SK-N-SH (cell line): ENCODE results near the gene RUFY2. TPM values are rescaled to one million over a fixed set of nuclear protein-coding genes. Genes with fewer than 3 reads are reported as not detected.

Experiments
- CTCF ChIA-PET: fragments of 300-600, 350-600 bp; formaldehyde crosslinking; extraction: SDS; loops from one replicate; lab custom pipeline; 2021; lab: Yijun Ruan, JAX
- POLR2A ChIA-PET: fragments of 350-600 bp; sonication (Branson Sonifier 250); formaldehyde crosslinking; extraction: SDS; loops from one replicate; lab custom pipeline; 2020; ENCODE audit warnings: antibody characterized with exemption, inconsistent platforms; lab: Yijun Ruan, JAX
- DNase-seq: peaks from one replicate; pipeline ENCODE4 v3.0.0; 2012
- H2AFZ ChIP-seq: fragments of 200-600 bp; sonication (generic); 2 replicates; pipeline ENCODE4 v1.8.1; 2016; ENCODE audit warnings: antibody characterized with exemption, mild to moderate bottlenecking, low read depth
- H3F3A ChIP-seq: fragments of 200-600 bp; sonication (generic); replicated peaks from 2 replicates; pipeline ENCODE3; 2016; ENCODE audit warnings: antibody characterized with exemption, mild to moderate bottlenecking; ENCODE audit not compliant: insufficient read depth
- H3K27ac ChIP-seq, 2 experiments: fragments of 200-500 bp in 1 of 2; fragments of 200-600 bp in 1 of 2; sonication (Bioruptor generic) in 1 of 2; sonication (generic), shearing (Covaris generic) in 1 of 2; 2 replicates each; pipeline versions ENCODE4 v1.5.1 to v1.6.1; 2014 to 2016; ENCODE audit warnings: low read depth in 2 of 2, inconsistent platforms in 1 of 2, low read length in 1 of 2, mild to moderate bottlenecking in 1 of 2, mixed read lengths in 1 of 2
- H3K27me3 ChIP-seq: fragments of 200-600 bp; sonication (generic), shearing (Covaris generic); 2 replicates; pipeline ENCODE4 v1.6.1; 2016; ENCODE audit warnings: mixed run types; ENCODE audit not compliant: insufficient read depth
- H3K36me3 ChIP-seq, 2 experiments: fragments of 200-500 bp in 1 of 2; fragments of 200-600 bp in 1 of 2; sonication (Bioruptor generic) in 1 of 2; sonication (generic) in 1 of 2; replicated peaks in 1 of 2; 2 replicates each; pipeline versions ENCODE3 to v1.5.1; 2014 to 2016; ENCODE audit warnings: low read length in 1 of 2, mild to moderate bottlenecking in 1 of 2; ENCODE audit not compliant: insufficient read depth in 2 of 2, control insufficient read depth in 1 of 2
- H3K4me1 ChIP-seq, 2 experiments: fragments of 200-500 bp in 1 of 2; fragments of 200-600 bp in 1 of 2; sonication (Bioruptor generic) in 1 of 2; sonication (generic), shearing (Covaris generic) in 1 of 2; 2 replicates each; pipeline versions ENCODE4 v1.5.1 to v1.6.1; 2014 to 2016; ENCODE audit warnings: low read depth in 1 of 2, low read length in 1 of 2, mixed run types in 1 of 2; ENCODE audit not compliant: insufficient read depth in 2 of 2, control insufficient read depth in 1 of 2
- H3K4me2 ChIP-seq: fragments of 200-600 bp; sonication (generic), shearing (Covaris generic); 2 replicates; pipeline ENCODE4 v1.6.1; 2017; ENCODE audit warnings: mixed run types
- H3K4me3 ChIP-seq, 2 experiments: fragments of 200-500 bp in 1 of 2; fragments of 200-600 bp in 1 of 2; sonication (Bioruptor generic) in 1 of 2; sonication (generic), shearing (Covaris generic) in 1 of 2; 2 replicates each; pipeline versions ENCODE4 v1.5.1 to v1.8.1; 2014 to 2016; ENCODE audit warnings: low read depth in 2 of 2, inconsistent platforms in 1 of 2, low read length in 1 of 2, mild to moderate bottlenecking in 1 of 2, mixed read lengths in 1 of 2, moderate library complexity in 1 of 2
- H3K79me2 ChIP-seq: fragments of 200-600 bp; sonication (generic); 2 replicates; pipeline ENCODE4 v1.8.1; 2017; ENCODE audit warnings: mild to moderate bottlenecking; ENCODE audit not compliant: insufficient read depth
- H3K9ac ChIP-seq: fragments of 200-600 bp; sonication (generic); 2 replicates; pipeline ENCODE4 v1.6.1; 2017; ENCODE audit warnings: mixed run types
- H3K9me2 ChIP-seq: fragments of 200-600 bp; sonication (generic); 2 replicates; pipeline ENCODE4 v1.6.1; 2017; ENCODE audit warnings: mixed run types
- H3K9me3 ChIP-seq: fragments of 200-600 bp; sonication (generic); 2 replicates; pipeline ENCODE4 v1.6.1; 2017; ENCODE audit warnings: mixed run types, mild to moderate bottlenecking, moderate library complexity
- H4K20me1 ChIP-seq: fragments of 200-600 bp; sonication (generic); 2 replicates; pipeline ENCODE4 v1.6.1; 2017; ENCODE audit warnings: mild to moderate bottlenecking, mixed run types; ENCODE audit not compliant: insufficient read depth
- ELF1 ChIP-seq: IDR thresholded peaks from 2 replicates; pipeline ENCODE4 v1.4.0; 2012
- EP300 ChIP-seq, 2 experiments: IDR thresholded peaks; 2 replicates each; pipeline versions ENCODE4 v1.4.0 to v1.6.1; 2012; ENCODE audit warnings: borderline replicate concordance in 1 of 2, low read depth in 1 of 2, low read length in 1 of 2
- EZH2phosphoT487 ChIP-seq: fragments of 200-600 bp; sonication (generic); IDR thresholded peaks from 2 replicates; pipeline ENCODE4 v1.6.1; 2017; ENCODE audit warnings: low read depth, mixed run types, mild to moderate bottlenecking, antibody characterized with exemption, moderate library complexity, borderline replicate concordance
- GABPA ChIP-seq: IDR thresholded peaks from 2 replicates; pipeline ENCODE4 v1.4.0; 2012; ENCODE audit warnings: low read depth, mild to moderate bottlenecking
- GATA2 ChIP-seq: sonication (generic); formaldehyde crosslinking; IDR thresholded peaks from 2 replicates; pipeline ENCODE4 v1.5.0; 2020; ENCODE audit warnings: mild to moderate bottlenecking, missing genetic modification reagents
- JUND ChIP-seq: IDR thresholded peaks from 2 replicates; pipeline ENCODE4 v1.4.0; 2012
- NFIC ChIP-seq: IDR thresholded peaks from 2 replicates; pipeline ENCODE4 v1.4.0; 2012; ENCODE audit warnings: borderline replicate concordance
- POLR2AphosphoS5 ChIP-seq: IDR thresholded peaks from 2 replicates; pipeline ENCODE4 v1.6.1; 2012; ENCODE audit warnings: low read depth, low read length
- RFX5 ChIP-seq: IDR thresholded peaks from 2 replicates; pipeline ENCODE4 v1.6.1; 2012; ENCODE audit warnings: mild to moderate bottlenecking, improper control_type of control experiment, low read length
- RXRA ChIP-seq: IDR thresholded peaks from 2 replicates; pipeline ENCODE4 v1.4.0; 2012; ENCODE audit warnings: low read depth, mild to moderate bottlenecking, borderline replicate concordance
- WGBS: methylation state at CpG from one replicate; pipeline ENCODE4 v1.1.6; 2017; ENCODE audit warnings: low lambda C conversion rate; 5-methylcytosine and 5-hydroxymethylcytosine counted together
- polyA plus RNA-seq, 3 experiments: library from polyadenylated mRNA; depleted of rRNA; stranded (reverse); fragments of >200 nt; gene quantifications; 2 replicates each; pipeline ENCODE4 v1.2.3, GENCODE V29; 2012
- TF ChIP-seq, protein P1 (sequence below): IDR thresholded peaks from 2 replicates; pipeline ENCODE4 v1.6.1; 2012; ENCODE audit warnings: mild to moderate bottlenecking, low read depth, low read length, moderate library complexity
- TF ChIP-seq, protein P2 (sequence below): fragments of 150-350 bp; IDR thresholded peaks from 2 replicates; pipeline ENCODE4 v1.6.1; 2016; ENCODE audit warnings: mild to moderate bottlenecking, low read depth, low read length
- TF ChIP-seq, protein P3 (sequence below): IDR thresholded peaks from 2 replicates; pipeline ENCODE4 v1.4.0; 2012; ENCODE audit warnings: low read depth

RUFY2 gene
- polyA plus RNA-seq, 1 of the 3 experiments (the other 2 are of a cell fraction) = 6.2 TPM

DNA sequence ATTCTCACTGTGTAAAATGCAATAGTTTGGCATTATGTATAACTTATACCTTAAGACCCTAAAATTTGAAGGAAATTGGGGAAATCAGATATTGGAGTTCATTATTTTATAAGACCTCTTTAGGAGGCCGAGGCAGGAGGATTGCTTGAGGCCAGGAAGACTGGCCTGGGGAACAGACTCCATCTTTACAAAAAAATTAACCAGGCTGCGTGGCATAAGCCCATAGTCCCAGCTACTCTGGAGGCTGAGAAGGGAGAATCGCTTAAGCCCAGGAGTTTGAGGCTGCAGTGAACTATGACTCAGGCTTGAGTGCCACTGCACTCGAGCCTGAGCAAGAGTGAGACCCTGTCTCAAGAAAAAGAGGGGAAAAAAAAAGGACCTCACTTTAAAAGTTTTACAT is 60.3 kb downstream of the RUFY2 start:
- H3K36me3 ChIP-seq = peaks cover 44 to 77% of the 10 kb centered on the region in 2 experiments

DNA sequence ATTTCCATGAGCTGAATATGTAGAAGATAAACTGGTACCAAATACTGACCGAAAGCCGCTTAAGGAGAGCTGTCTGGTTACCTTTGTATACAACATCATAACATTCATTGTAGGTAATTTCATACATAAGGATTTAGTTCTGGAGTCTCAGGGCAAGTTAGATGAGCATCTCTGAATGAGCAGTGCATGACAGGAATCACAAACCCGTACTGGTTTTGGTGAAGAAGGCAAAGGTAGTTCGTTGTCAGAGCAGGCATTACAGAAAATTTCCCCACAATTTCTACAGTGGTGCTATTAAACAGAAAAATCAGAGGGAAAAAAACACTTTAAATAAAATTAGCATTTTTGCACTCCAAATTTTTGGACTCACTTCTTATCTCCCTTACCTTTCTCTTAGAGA is 61.5 kb downstream of the RUFY2 start:
- no peak overlapping the region for H3K4me2 ChIP-seq
- WGBS = 97% methylated on average over 4 of the region's 4 CpGs
- H3K4me1 ChIP-seq = no peaks in the 10 kb centered on the region
- H3K36me3 ChIP-seq = peaks cover 56 to 82% of the 10 kb centered on the region in 2 experiments
- peaks cover 93% of the 10 kb centered on the region for H3F3A ChIP-seq
- no peak overlapping the region for H3K4me3 ChIP-seq
- peak; percentile 23; the same call in 1 of the 2 replicates for TF ChIP-seq POLR2AphosphoS5
- TF ChIP-seq, protein P1, sequence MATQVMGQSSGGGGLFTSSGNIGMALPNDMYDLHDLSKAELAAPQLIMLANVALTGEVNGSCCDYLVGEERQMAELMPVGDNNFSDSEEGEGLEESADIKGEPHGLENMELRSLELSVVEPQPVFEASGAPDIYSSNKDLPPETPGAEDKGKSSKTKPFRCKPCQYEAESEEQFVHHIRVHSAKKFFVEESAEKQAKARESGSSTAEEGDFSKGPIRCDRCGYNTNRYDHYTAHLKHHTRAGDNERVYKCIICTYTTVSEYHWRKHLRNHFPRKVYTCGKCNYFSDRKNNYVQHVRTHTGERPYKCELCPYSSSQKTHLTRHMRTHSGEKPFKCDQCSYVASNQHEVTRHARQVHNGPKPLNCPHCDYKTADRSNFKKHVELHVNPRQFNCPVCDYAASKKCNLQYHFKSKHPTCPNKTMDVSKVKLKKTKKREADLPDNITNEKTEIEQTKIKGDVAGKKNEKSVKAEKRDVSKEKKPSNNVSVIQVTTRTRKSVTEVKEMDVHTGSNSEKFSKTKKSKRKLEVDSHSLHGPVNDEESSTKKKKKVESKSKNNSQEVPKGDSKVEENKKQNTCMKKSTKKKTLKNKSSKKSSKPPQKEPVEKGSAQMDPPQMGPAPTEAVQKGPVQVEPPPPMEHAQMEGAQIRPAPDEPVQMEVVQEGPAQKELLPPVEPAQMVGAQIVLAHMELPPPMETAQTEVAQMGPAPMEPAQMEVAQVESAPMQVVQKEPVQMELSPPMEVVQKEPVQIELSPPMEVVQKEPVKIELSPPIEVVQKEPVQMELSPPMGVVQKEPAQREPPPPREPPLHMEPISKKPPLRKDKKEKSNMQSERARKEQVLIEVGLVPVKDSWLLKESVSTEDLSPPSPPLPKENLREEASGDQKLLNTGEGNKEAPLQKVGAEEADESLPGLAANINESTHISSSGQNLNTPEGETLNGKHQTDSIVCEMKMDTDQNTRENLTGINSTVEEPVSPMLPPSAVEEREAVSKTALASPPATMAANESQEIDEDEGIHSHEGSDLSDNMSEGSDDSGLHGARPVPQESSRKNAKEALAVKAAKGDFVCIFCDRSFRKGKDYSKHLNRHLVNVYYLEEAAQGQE = no peak
- peaks cover 33% of the 10 kb centered on the region for H3K79me2 ChIP-seq
- no peaks in the 10 kb centered on the region for H3K27me3 ChIP-seq
- no peak overlapping the region for H2AFZ ChIP-seq
- ChIA-PET CTCF (interaction anchor here (1.2 to 4.0 kb wide), 2 partner anchors 12 to 133 kb away, joined by 4 to 26 read pairs; partner anchors contain the start of genes HNRNPH3 and PBLD), POLR2A (interaction anchor here (1.5 kb wide), 1 partner anchor 12 kb away, joined by 3 read pairs; the partner anchor contains the start of gene PBLD)
- peak overlapping the region; percentile 5 to 41; a peak in 3 of 4 replicates for H3K27ac ChIP-seq
- H3K9ac ChIP-seq = no peak overlapping the region
- no peaks in the 10 kb centered on the region for H3K9me3 ChIP-seq
- no peaks in the 10 kb centered on the region for H3K9me2 ChIP-seq
- DNase-seq = no peak
- peaks cover 33% of the 10 kb centered on the region for H4K20me1 ChIP-seq

More for the DNA sequence above, 60.3 kb downstream of the RUFY2 start:
- H3K27ac ChIP-seq = no peak overlapping the region
- no peak overlapping the region for H3K4me2 ChIP-seq
- peaks cover 21% of the 10 kb centered on the region for H3K79me2 ChIP-seq
- H3K9me2 ChIP-seq = no peaks in the 10 kb centered on the region
- no peaks in the 10 kb centered on the region for H3K27me3 ChIP-seq
- WGBS = 92% methylated on average over 4 of the region's 4 CpGs
- peaks cover 90% of the 10 kb centered on the region for H3F3A ChIP-seq
- H3K9ac ChIP-seq = no peak overlapping the region
- H2AFZ ChIP-seq = no peak overlapping the region
- ChIA-PET POLR2A (interaction anchor here (1.5 kb wide), 1 partner anchor 14 kb away, joined by 3 read pairs; the partner anchor contains the start of gene PBLD), CTCF (interaction anchor here (1.2 to 4.0 kb wide), 5 partner anchors 14 to 623 kb away, joined by 3 to 26 read pairs (median 6); partner anchors contain the start of genes HNRNPH3 and PBLD)
- 0 out of 2 replicates have a peak, but pooled peaks have one; percentile 15 for TF ChIP-seq POLR2AphosphoS5
- TF ChIP-seq RFX5 = no peak
- TF ChIP-seq JUND = no peak
- no peaks in the 10 kb centered on the region for H3K4me1 ChIP-seq
- peaks cover 22% of the 10 kb centered on the region; the same call in 1 of the 2 replicates for H4K20me1 ChIP-seq
- no peaks in the 10 kb centered on the region for H3K9me3 ChIP-seq
- H3K4me3 ChIP-seq = no peak overlapping the region
- no peak for DNase-seq

DNA sequence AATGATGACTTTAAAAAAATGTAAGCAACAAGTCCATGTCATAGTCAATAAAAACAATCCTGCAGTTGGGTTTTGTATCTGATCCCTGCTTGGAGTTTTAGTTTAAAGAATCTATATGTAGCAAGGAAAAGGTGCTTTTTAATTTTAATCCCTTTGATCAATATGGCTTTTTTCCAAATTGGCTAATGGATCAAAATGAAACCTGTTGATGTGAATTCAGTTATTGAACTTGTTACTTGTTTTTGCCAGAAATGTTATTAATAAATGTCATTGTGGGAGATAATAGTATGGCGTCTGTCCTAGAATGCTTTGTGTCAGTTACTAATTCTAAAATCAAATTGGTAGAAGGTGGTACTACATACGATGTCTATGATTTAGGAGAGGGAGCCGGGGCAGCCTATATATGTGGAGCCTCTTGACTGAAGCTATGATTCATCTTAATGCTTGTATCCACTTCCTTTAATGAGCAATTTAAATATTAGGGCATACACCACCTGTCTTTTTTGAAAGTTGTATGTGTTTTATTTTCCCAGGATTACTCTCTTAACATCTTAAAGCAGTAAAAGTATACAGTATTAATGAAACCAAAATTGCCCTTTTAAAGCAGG is 64.1 kb downstream of the RUFY2 start:
- DNase-seq = no peak
- H3K9ac ChIP-seq = no peak overlapping the region
- no peak overlapping the region for H3K4me3 ChIP-seq
- H2AFZ ChIP-seq = no peak overlapping the region
- H3F3A ChIP-seq = peaks cover 89% of the 10 kb centered on the region
- ChIA-PET CTCF (interaction anchor here (1.3 kb wide), 1 partner anchor 130 kb away, joined by 3 read pairs; no protein-coding TSS in a partner anchor), POLR2A (no interaction called here)
- H3K27ac ChIP-seq = 0 out of 4 replicates have a peak overlapping the region, but pooled peaks of 1 of the 2 experiments have one; percentile 41
- H3K9me2 ChIP-seq = no peaks in the 10 kb centered on the region
- H3K36me3 ChIP-seq = peaks cover 81 to 94% of the 10 kb centered on the region in 2 experiments
- WGBS = 91% methylated on average over 3 of the region's 3 CpGs
- peaks cover 59% of the 10 kb centered on the region for H4K20me1 ChIP-seq
- H3K4me1 ChIP-seq = no peaks in the 10 kb centered on the region
- no peak overlapping the region for H3K4me2 ChIP-seq
- no peaks in the 10 kb centered on the region for H3K9me3 ChIP-seq
- peaks cover 59% of the 10 kb centered on the region for H3K79me2 ChIP-seq
- no peaks in the 10 kb centered on the region for H3K27me3 ChIP-seq
- TF ChIP-seq ELF1 (no peak), GABPA (no peak), RXRA (no peak), EP300 (IDR thresholded peaks at IDR 0.05; ENCODE audit: borderline replicate concordance in 1 of 2, low read depth in 1 of 2, low read length in 1 of 2) (no peak), GATA2 (CRISPR knock-in tag) (no peak), NFIC (no peak), EZH2phosphoT487 (no peak)
- TF ChIP-seq, protein P2, sequence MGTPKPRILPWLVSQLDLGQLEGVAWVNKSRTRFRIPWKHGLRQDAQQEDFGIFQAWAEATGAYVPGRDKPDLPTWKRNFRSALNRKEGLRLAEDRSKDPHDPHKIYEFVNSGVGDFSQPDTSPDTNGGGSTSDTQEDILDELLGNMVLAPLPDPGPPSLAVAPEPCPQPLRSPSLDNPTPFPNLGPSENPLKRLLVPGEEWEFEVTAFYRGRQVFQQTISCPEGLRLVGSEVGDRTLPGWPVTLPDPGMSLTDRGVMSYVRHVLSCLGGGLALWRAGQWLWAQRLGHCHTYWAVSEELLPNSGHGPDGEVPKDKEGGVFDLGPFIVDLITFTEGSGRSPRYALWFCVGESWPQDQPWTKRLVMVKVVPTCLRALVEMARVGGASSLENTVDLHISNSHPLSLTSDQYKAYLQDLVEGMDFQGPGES = no peak
- TF ChIP-seq, protein P3, sequence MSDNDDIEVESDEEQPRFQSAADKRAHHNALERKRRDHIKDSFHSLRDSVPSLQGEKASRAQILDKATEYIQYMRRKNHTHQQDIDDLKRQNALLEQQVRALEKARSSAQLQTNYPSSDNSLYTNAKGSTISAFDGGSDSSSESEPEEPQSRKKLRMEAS = no peak
